HG02678 (cell line): Measurements from ENCODE around the gene TMEM248.
"Not testable (repeated sequence)": the region's sequence is repeated elsewhere in the genome, so short reads cannot be mapped to it uniquely, and the experiment has no call there.

Source experiments
- ATAC-seq: cut with Tn5 transposase; IDR thresholded peaks from one replicate; pipeline ENCODE4 v1.9.1; 2021; ENCODE audit warnings: mild to moderate bottlenecking, moderate library complexity; ENCODE audit not compliant: unreplicated experiment

The TMEM248 gene

DNA sequence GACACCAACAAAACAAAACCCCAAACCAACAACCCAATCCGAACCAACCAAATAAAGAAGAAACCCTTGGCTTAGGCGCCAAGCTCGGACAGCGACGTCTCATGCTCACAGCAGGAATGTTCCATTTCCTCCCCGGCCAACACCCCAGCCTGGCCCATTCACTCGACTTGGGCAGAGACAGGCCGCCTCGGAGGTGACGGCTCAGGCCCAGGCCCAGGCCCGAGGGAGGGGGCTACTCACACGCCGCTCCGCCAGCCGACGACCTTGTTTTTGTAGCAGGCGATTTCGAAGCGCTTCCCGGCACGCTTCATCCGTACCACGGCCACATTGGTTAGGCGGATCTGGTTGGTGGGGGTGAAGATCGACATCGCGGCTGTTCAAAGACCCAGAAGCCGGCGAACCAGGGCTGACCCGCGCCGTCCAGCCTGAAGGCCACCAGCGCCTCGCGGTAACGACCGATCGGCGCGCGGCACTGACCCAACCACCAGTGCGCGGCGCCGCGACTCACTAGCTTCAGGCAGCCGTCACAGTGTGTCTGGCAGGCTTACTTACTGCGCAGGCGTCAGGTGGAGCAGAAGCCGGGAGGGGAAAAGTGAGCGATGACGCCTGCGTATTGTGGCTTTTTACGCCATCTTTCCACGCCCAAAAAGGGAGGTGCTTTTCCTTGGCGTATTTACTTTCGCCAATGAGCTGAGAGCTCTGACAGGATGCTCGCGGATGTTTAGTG, 74.2 kb downstream of the TMEM248 start, which contains the start of gene SBDS:
TSS of gene SBDS (minus strand) at position 537 of the 727 bp plus-strand sequence. CDS start at position 368, 169 bp downstream.
- ATAC-seq: peak; percentile 63

DNA sequence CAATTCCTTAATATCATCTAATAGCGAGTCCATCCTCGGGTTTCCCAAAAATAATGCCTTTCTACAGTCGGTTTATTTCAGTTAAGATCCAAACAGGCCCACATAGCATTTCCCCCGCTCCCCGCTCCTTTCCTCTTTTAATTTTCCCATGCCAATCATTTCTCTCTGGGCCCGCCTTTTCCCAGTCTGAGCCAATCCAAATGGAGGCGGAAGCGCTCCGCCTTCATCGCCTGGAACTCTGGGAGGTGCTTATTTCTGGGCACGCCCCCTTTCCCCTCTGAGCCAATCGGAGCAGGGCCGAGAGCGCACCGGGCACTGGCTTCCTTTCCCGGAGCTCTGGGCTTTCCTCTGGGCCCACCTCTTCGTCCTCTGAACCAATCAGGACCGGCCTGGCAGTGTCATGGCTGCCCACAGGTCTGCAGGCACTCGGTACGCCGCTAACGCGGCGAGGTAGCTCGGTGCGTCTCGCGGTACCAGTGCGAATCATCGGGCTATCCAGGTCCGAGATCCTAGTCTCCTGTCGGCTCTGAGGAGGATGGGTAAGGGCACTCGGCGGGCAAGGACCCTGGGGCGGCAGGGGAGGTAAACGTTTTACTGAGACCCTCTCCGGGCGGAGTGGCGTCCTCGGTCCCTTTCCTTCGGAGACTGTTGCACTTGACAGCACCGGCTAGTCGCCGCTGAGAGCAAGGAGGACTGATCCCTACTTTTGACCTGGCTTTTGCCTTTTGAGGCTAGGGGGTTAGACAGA, 75.6 kb downstream of the TMEM248 start, which contains the start of gene TYW1:
TSS of gene TYW1 (plus strand) at position 390 of the 748 bp plus-strand sequence. CDS start at position 536, 146 bp downstream.
- peak; percentile 87 for ATAC-seq

DNA sequence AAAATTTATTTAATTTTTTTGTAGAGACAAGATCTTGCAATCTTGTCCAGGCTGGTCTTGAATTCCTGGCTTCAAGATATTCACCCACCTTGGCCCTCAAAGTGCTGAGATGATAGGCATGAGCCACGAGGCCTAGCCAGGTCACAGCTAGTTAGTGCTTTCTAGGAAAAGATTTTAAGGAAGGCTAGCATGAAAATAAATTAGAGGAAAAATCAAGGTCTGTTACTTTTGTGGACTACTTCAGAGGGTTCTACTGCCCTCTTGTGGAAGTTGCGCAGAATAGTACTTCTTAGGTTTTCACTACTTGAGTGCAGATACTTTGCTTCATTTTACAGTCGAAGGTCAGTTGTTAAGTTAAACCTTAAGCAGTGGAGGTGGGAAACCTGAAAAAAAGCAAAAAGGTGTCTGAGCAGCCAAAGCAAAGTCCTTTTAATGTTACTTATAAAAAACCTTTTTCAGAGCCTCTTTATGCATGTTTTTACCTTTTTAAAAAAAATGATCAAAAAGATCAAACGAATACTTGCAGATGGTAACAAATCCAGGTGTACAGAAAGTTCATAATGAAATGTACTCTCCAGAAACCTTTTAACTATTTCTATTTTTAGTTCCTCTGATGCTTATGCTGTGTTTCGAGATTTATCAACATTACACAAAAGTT, 79.7 kb downstream of the TMEM248 start:
- not testable (repeated sequence) for ATAC-seq

DNA sequence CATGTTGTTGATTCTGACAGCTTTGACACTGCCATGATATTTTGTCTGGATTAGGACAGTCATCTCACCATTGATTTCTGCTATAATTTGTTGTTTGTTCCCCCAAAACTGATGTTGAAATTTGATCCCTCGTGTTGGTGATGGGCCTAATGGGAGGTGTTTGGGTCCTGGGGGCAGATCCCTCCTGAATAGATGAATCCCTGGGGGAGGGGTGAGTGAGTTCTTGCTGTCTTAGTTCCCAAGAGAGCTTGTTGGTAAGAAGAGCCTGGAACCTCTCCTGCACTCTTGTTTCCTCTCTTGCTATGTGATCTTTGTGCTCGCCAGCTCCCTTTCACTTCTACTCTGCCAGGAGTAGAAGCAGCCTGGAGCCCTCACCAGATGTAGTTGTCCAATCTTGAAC, 83.1 kb downstream of the TMEM248 start:
- not testable (repeated sequence) for ATAC-seq

DNA sequence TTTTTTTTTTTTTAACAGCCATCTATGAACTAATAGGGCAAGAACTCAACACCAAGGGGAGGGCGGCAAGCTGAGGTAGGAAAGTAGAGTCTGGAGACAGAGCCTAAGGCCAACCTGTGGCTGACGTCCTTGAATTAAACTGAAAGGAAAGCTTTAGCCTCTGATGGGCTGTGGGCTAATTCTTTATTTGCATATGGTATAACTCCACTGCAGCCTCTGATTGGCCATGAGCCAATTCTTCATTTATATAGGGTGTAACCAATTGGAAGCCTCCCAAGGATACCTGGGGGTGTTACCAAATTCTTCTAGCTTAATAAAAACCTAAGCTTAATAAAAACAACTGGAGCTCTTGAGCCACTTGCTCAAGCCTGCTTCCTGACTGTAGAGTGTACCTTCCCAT, 85.9 kb downstream of the TMEM248 start:
- no peak for ATAC-seq
